Heart left ventricle (tissue), 13 donors: ENCODE results near the gene CCDC34.

Source experiments
- CTCF ChIP-seq, 12 donors: fragments of 200-600 bp; sonication (generic) in 4 of 12; IDR thresholded peaks; one replicate each; pipeline versions ENCODE4 v1.5.0 to v1.8.0; 2018 to 2022; ENCODE audit warnings: antibody characterized with exemption in 12 of 12, mild to moderate bottlenecking in 5 of 12
- POLR2A ChIP-seq, 2 donors: fragments of 450-650 bp; IDR thresholded peaks; one replicate each; pipeline ENCODE4 v1.6.1; 2017; ENCODE audit warnings: antibody characterized with exemption in 2 of 2, mild to moderate bottlenecking in 2 of 2, moderate library complexity in 2 of 2
- donor health status: ischemic (EF 13 %, LVEDD 7.1; RV severe dilation, severe dysfunction).
- donor health status: DM: no; HTN: yes; CAD: no.
- donor health status: DM: no; HTN: no; CAD: no.
- donor health status: ischemic (EF 25% LVEDD 6.9; RV normal size, moderate dysfunction).
- donor health status: ischemic (EF 25% LVEDD 5.7; RV mildly dilated, moderate dysfunction).
- donor health status: ischemic (EF 35%, LVEDD 5.7; RV mildly dilated, moderate dysfunction).
- donor health status: nonischemic (EF 11% LVEDD 7.7; RV severe dilation, severe dysfunction).
- donor health status: DM: yes; HTN: yes; CAD: no.
- donor health status: PGD.
- donor health status: ischemic (EF 29% LVEDD 5.4; RV normal size, mild dysfunction).
- donor health status: nonischemic (EF 23%, LVEDD 6.1; RV moderate dilation, normal function).

DNA sequence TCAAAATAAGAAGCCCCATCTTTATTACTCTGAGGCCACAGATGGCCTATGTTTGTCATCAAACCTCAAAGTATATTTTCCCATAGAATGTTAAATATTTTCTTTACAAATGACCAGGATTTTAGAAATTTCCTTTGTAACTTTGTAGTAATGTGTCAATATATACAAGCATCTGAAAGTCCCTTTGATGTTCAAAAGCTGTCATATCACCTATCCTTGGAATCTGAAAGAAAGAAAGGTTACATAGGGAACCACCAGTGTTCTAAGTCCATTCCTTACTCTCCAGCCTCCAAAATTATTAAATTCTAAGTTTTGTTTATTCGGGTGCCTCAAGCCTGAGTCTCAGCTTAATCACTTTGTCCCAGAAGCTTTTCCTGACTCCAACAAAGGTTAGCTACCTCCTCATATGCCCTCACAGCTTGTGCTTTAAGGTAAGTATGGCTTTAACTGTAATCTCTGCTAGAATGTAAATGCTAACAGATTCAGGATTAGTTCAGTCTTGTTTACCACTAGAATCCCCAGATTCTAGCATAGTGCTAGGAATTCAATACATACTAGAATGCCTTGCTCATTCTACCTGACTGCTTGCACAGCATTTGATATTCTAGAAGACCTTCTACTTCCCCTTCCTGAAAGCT is 32.3 kb downstream of the CCDC34 start:
- TF ChIP-seq POLR2A (IDR thresholded peaks at IDR 0.05) (no peak), CTCF (IDR thresholded peaks at IDR 0.05) (no peak)
